Astrocyte (in vitro differentiated cells and primary cell): ENCODE measurements around the gene FBLN1. TPM values are rescaled to one million over a fixed set of nuclear protein-coding genes. Genes with fewer than 3 reads are reported as not detected.

ENCODE experiments used
- DNase-seq: peaks from one replicate; pipeline ENCODE4 v3.0.0-alpha.2; 2010; ENCODE audit warnings: low read depth
- FAIRE-seq: peaks from 2 replicates; lab custom pipeline; 2011; peaks lifted over from hg19 to GRCh38; lab: Jason Lieb, UNC
- H2AFZ ChIP-seq: 2 replicates; pipeline ENCODE4 v1.6.0; 2012; ENCODE audit warnings: low read depth, low read length, inconsistent platforms
- H3K27ac ChIP-seq: 2 replicates; pipeline ENCODE4 v1.5.1; 2011; ENCODE audit warnings: low read depth, low read length, inconsistent platforms
- H3K27me3 ChIP-seq: 2 replicates; pipeline ENCODE4 v1.6.0; 2011; ENCODE audit warnings: low read length, inconsistent platforms; ENCODE audit not compliant: insufficient read depth
- H3K36me3 ChIP-seq: 2 replicates; pipeline ENCODE4 v1.5.1; 2011; ENCODE audit warnings: low read length, inconsistent platforms; ENCODE audit not compliant: insufficient read depth
- H3K4me1 ChIP-seq: 2 replicates; pipeline ENCODE4 v1.5.1; 2011; ENCODE audit warnings: low read length, inconsistent platforms; ENCODE audit not compliant: insufficient read depth
- H3K4me2 ChIP-seq: 2 replicates; pipeline ENCODE4 v1.6.0; 2012; ENCODE audit warnings: low read length, inconsistent platforms
- H3K4me3 ChIP-seq: 2 replicates; pipeline ENCODE4 v1.5.1; 2011; ENCODE audit warnings: low read depth, mild to moderate bottlenecking, low read length, inconsistent platforms; ENCODE audit not compliant: insufficient read depth
- H3K79me2 ChIP-seq: 2 replicates; pipeline ENCODE4 v1.6.0; 2012; ENCODE audit warnings: mild to moderate bottlenecking, low read length, inconsistent platforms; ENCODE audit not compliant: insufficient read depth
- H3K9ac ChIP-seq: 2 replicates; pipeline ENCODE4 v1.6.0; 2012; ENCODE audit warnings: mild to moderate bottlenecking, low read length, inconsistent platforms
- H3K9me3 ChIP-seq: 2 replicates; pipeline ENCODE4 v1.5.1; 2012; ENCODE audit warnings: low read depth, mild to moderate bottlenecking, low read length, inconsistent platforms; ENCODE audit not compliant: insufficient read depth
- H4K20me1 ChIP-seq: 2 replicates; pipeline ENCODE4 v1.6.0; 2012; ENCODE audit warnings: low read length, inconsistent platforms; ENCODE audit not compliant: insufficient read depth
- H3K27ac Mint-ChIP-seq: one replicate; pipeline ENCODE4 v1.8.0; 2021; ENCODE audit warnings: mild to moderate bottlenecking, mixed read lengths; ENCODE audit not compliant: unreplicated experiment
- H3K27me3 Mint-ChIP-seq: one replicate; pipeline ENCODE4 v1.8.0; 2021; ENCODE audit warnings: low read depth, mixed read lengths; ENCODE audit not compliant: unreplicated experiment
- H3K36me3 Mint-ChIP-seq: one replicate; pipeline ENCODE4 v1.8.0; 2021; ENCODE audit warnings: low read depth, mixed read lengths; ENCODE audit not compliant: unreplicated experiment
- H3K4me1 Mint-ChIP-seq: one replicate; pipeline ENCODE4 v1.8.0; 2021; ENCODE audit warnings: low read depth, mixed read lengths; ENCODE audit not compliant: unreplicated experiment
- H3K4me3 Mint-ChIP-seq: one replicate; pipeline ENCODE4 v1.8.0; 2021; ENCODE audit warnings: mild to moderate bottlenecking, moderate library complexity, mixed read lengths; ENCODE audit not compliant: unreplicated experiment
- H3K9me3 Mint-ChIP-seq: one replicate; pipeline ENCODE4 v1.8.0; 2021; ENCODE audit warnings: mild to moderate bottlenecking, mixed read lengths; ENCODE audit not compliant: unreplicated experiment
- CTCF ChIP-seq: IDR thresholded peaks from 2 replicates; pipeline ENCODE4 v1.5.1; 2011; ENCODE audit warnings: low read depth, mild to moderate bottlenecking, inconsistent platforms, low read length, moderate library complexity; ENCODE audit not compliant: insufficient read depth
- EZH2 ChIP-seq: IDR thresholded peaks from 2 replicates; pipeline ENCODE4 v1.6.1; 2012; ENCODE audit warnings: mild to moderate bottlenecking, low read length, inconsistent platforms; ENCODE audit not compliant: insufficient read depth
- total RNA-seq: library from RNA; stranded (reverse); gene quantifications from 2 replicates; pipeline ENCODE4 v1.2.1, GENCODE V29; 2021

FBLN1 gene
- total RNA-seq, 1 donor from 2014 or later, result 69.2 TPM

GRCh38 chr22:45572444-45572843 lies 69.8 kb downstream of the FBLN1 start:
- Mint-ChIP-seq H3K36me3 (peaks cover 5% of the 10 kb centered on the region), H3K27ac (no peak overlapping the region), H3K9me3 (peaks cover 17% of the 10 kb centered on the region), H3K4me3 (no peak overlapping the region), H3K27me3 (peaks cover 19% of the 10 kb centered on the region), H3K4me1 (no peaks in the 10 kb centered on the region)
- TF ChIP-seq CTCF (no peak), EZH2 (no peak)
- H3K4me1 ChIP-seq, result no peaks in the 10 kb centered on the region
- DNase-seq (no peak), FAIRE-seq (no peak)
- H3K36me3 ChIP-seq, result no peaks in the 10 kb centered on the region
- H3K4me3 ChIP-seq, result no peak overlapping the region
- no peak overlapping the region for H3K27ac ChIP-seq
- H3K79me2 ChIP-seq, result no peaks in the 10 kb centered on the region
- no peak overlapping the region for H3K4me2 ChIP-seq
- no peak overlapping the region for H3K9ac ChIP-seq
- no peak overlapping the region for H2AFZ ChIP-seq
- H3K27me3 ChIP-seq, result no peaks in the 10 kb centered on the region
- no peaks in the 10 kb centered on the region for H4K20me1 ChIP-seq
- H3K9me3 ChIP-seq, result peaks cover 4% of the 10 kb centered on the region

GRCh38 chr22:45574069-45574703 lies 71.5 kb downstream of the FBLN1 start:
- Histone ChIP-seq H3K79me2 (no peaks in the 10 kb centered on the region), H3K9me3 (peaks cover 4% of the 10 kb centered on the region), H4K20me1 (peaks cover 8% of the 10 kb centered on the region), H3K4me1 (no peaks in the 10 kb centered on the region), H3K27ac (no peak overlapping the region), H3K4me3 (no peak overlapping the region), H2AFZ (no peak overlapping the region), H3K36me3 (no peaks in the 10 kb centered on the region), H3K4me2 (no peak overlapping the region), H3K9ac (no peak overlapping the region), H3K27me3 (no peaks in the 10 kb centered on the region)
- no peak overlapping the region for H3K27ac Mint-ChIP-seq
- H3K9me3 Mint-ChIP-seq, result peaks cover 11% of the 10 kb centered on the region
- H3K36me3 Mint-ChIP-seq, result peaks cover 5% of the 10 kb centered on the region
- FAIRE-seq (no peak), DNase-seq (no peak)
- no peak overlapping the region for H3K4me3 Mint-ChIP-seq
- H3K4me1 Mint-ChIP-seq, result no peaks in the 10 kb centered on the region
- H3K27me3 Mint-ChIP-seq, result peaks cover 30% of the 10 kb centered on the region
- TF ChIP-seq EZH2 (no peak), CTCF (no peak)

GRCh38 chr22:45575173-45575572 lies 72.5 kb downstream of the FBLN1 start:
- Mint-ChIP-seq H3K4me3 (no peak overlapping the region), H3K9me3 (peaks cover 7% of the 10 kb centered on the region), H3K4me1 (no peaks in the 10 kb centered on the region), H3K27me3 (peaks cover 37% of the 10 kb centered on the region), H3K36me3 (peaks cover 5% of the 10 kb centered on the region), H3K27ac (no peak overlapping the region)
- H3K36me3 ChIP-seq, result no peaks in the 10 kb centered on the region
- H3K4me3 ChIP-seq, result no peak overlapping the region
- no peak overlapping the region for H3K27ac ChIP-seq
- H3K9ac ChIP-seq, result no peak overlapping the region
- FAIRE-seq (no peak), DNase-seq (no peak)
- TF ChIP-seq EZH2 (no peak), CTCF (no peak)
- H3K79me2 ChIP-seq, result no peaks in the 10 kb centered on the region
- H3K27me3 ChIP-seq, result no peaks in the 10 kb centered on the region
- H4K20me1 ChIP-seq, result peaks cover 9% of the 10 kb centered on the region
- no peak overlapping the region for H3K4me2 ChIP-seq
- peaks cover 4% of the 10 kb centered on the region for H3K9me3 ChIP-seq
- H2AFZ ChIP-seq, result no peak overlapping the region
- no peaks in the 10 kb centered on the region for H3K4me1 ChIP-seq
